Endothelial cell of umbilical vein (primary cell): Measurements from ENCODE around the gene ARG2.

Experiments
- CTCF ChIP-seq, 2 donors: IDR thresholded peaks; 1 replicate in 1 of 2; 2 replicates in 1 of 2; pipeline ENCODE4 v1.5.1; 2011; ENCODE audit warnings: low read length in 2 of 2, mild to moderate bottlenecking in 2 of 2, moderate library complexity in 2 of 2, control low read depth in 1 of 2, inconsistent platforms in 1 of 2, low read depth in 1 of 2; ENCODE audit not compliant: insufficient read depth in 1 of 2; ENCODE audit errors: extremely low read depth in 1 of 2
- EZH2 ChIP-seq: IDR thresholded peaks from 2 replicates; pipeline ENCODE4 v1.6.1; 2012; ENCODE audit warnings: borderline replicate concordance, low read depth, mild to moderate bottlenecking, moderate library complexity, low read length, inconsistent platforms; ENCODE audit not compliant: severe bottlenecking
- JUN ChIP-seq: IDR thresholded peaks from 2 replicates; pipeline ENCODE4 v1.6.1; 2011; ENCODE audit warnings: borderline replicate concordance, low read depth; ENCODE audit not compliant: insufficient read length, insufficient read depth
- MYC ChIP-seq: IDR thresholded peaks from one replicate; pipeline ENCODE4 v1.6.1; 2011; ENCODE audit warnings: mild to moderate bottlenecking, low read depth, low read length
- POLR2A ChIP-seq: IDR thresholded peaks from 2 replicates; pipeline ENCODE4 v1.6.1; 2012; ENCODE audit warnings: low read depth, mild to moderate bottlenecking, control low read depth, low read length
- POLR2AphosphoS5 ChIP-seq: IDR thresholded peaks from 2 replicates; pipeline ENCODE4 v1.6.1; 2012; ENCODE audit warnings: low read depth, mild to moderate bottlenecking, control low read depth, low read length, moderate library complexity; ENCODE audit not compliant: insufficient read depth
- TF ChIP-seq, protein P1 (sequence below): IDR thresholded peaks from 2 replicates; pipeline ENCODE4 v1.6.1; 2011; ENCODE audit not compliant: insufficient read depth, insufficient read length

DNA sequence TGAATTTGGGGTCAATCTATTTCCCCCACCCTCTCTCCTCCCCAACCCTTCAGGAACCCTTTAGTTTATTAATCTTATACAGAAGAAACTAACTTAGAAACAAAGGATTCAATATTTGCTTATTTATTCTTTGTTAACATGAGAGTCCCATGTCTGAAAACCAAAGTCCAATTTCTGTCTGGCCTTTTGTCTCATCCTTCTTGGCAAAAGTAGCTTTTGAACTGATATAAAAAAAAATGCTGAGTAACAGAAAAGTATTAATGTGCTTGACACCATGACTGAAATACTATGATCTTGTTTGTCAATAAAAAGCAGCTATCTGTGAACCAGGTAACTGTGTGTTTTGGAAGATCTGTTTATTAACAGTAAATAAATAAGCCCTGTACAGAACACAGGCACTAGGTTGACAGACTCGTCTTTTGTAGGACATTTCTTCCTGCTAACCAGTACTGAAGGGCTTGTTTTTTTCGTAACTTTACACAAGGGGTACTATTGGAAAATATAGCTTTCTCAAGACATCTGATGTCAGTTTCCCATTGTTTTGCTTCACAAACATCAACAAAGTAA is 30.4 kb upstream of the ARG2 start:
- TF ChIP-seq EZH2 (no peak), MYC (no peak), CTCF (IDR thresholded peaks at IDR 0.05; ENCODE audit: extremely low read depth in 1 of 2, insufficient read depth in 1 of 2, low read depth in 1 of 2, low read length in 2 of 2) (no peak), POLR2AphosphoS5 (no peak), POLR2A (no peak), JUN (no peak)
- TF ChIP-seq, protein P1, sequence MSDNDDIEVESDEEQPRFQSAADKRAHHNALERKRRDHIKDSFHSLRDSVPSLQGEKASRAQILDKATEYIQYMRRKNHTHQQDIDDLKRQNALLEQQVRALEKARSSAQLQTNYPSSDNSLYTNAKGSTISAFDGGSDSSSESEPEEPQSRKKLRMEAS: no peak
